Measurements from ENCODE around the gene TEX22.

GRCh38 chr14:105367116-105368031 lies 31.0 kb upstream of the TEX22 start:
- TF ChIP-seq, protein P1, sequence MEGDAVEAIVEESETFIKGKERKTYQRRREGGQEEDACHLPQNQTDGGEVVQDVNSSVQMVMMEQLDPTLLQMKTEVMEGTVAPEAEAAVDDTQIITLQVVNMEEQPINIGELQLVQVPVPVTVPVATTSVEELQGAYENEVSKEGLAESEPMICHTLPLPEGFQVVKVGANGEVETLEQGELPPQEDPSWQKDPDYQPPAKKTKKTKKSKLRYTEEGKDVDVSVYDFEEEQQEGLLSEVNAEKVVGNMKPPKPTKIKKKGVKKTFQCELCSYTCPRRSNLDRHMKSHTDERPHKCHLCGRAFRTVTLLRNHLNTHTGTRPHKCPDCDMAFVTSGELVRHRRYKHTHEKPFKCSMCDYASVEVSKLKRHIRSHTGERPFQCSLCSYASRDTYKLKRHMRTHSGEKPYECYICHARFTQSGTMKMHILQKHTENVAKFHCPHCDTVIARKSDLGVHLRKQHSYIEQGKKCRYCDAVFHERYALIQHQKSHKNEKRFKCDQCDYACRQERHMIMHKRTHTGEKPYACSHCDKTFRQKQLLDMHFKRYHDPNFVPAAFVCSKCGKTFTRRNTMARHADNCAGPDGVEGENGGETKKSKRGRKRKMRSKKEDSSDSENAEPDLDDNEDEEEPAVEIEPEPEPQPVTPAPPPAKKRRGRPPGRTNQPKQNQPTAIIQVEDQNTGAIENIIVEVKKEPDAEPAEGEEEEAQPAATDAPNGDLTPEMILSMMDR (conservative IDR thresholded peaks at IDR 0.05; ENCODE audit: low read length): no peak
- TF ChIP-seq EZH2phosphoT487 (IDR thresholded peaks at IDR 0.05; ENCODE audit: borderline replicate concordance): no peak

Data from Loucy (cell line).